Motor neuron (in vitro differentiated cells): Measurements from ENCODE around the gene NAV1. TPM values are rescaled to one million over a fixed set of nuclear protein-coding genes. Genes with fewer than 3 reads are reported as not detected.
"Not testable (repeated sequence)": the region's sequence is repeated elsewhere in the genome, so short reads cannot be mapped to it uniquely, and the experiment has no call there.

Experiments used
- ATAC-seq, 8 experiments: fragments of 200-7000 bp; cut with Tn5 transposase; replicated peaks in 6 of 8; 2 replicates each; pipeline ENCODE4 v1.8.0; 2021; ENCODE audit warnings: mild to moderate bottlenecking in 8 of 8, moderate library complexity in 8 of 8
- H3K27ac ChIP-seq, 2 donors: fragments of 250-450 bp; sonication (Bioruptor Pico); 2 replicates each; pipeline ENCODE4 v1.9.0; 2021; ENCODE audit warnings: antibody characterized with exemption in 2 of 2, mild to moderate bottlenecking in 2 of 2, moderate library complexity in 1 of 2
- H3K4me1 ChIP-seq, 2 donors: fragments of 250-450 bp; sonication (Bioruptor Pico); replicated peaks in 1 of 2; 2 replicates each; pipeline ENCODE4 v1.6.1; 2021; ENCODE audit warnings: antibody characterized with exemption in 2 of 2, mild to moderate bottlenecking in 2 of 2, moderate library complexity in 1 of 2
- H3K4me3 ChIP-seq, 5 donors: fragments of 250-450 bp; sonication (Bioruptor Pico); 2 replicates each; pipeline ENCODE4 v1.9.0; 2021; ENCODE audit warnings: antibody characterized with exemption in 5 of 5, mild to moderate bottlenecking in 5 of 5, moderate library complexity in 4 of 5
- WGBS, 10 experiments: fragments of 450-650 bp; shearing (Covaris generic); methylation state at CpG; one replicate each; pipeline ENCODE4 v1.0.0; 2022; 5-methylcytosine and 5-hydroxymethylcytosine counted together
- in situ Hi-C, 9 experiments: fragments of 400-800 bp; cut with MboI; loops; one replicate each; pipeline ENCODE4 v1.15.0; 2021; ENCODE audit warnings: low sequenced_read_pairs in 9 of 9, low pct_unique_long_range_greater_than_20kb in 2 of 9; ENCODE audit not compliant: unreplicated experiment in 9 of 9
- total RNA-seq, 8 experiments: library from RNA; unstranded; fragments of 300-600 nt; gene quantifications; 2 replicates each; pipeline versions ENCODE4 v1.2.3 to v1.2.4, GENCODE V29; 2022

Gene NAV1
- total RNA-seq, 8 experiments from 2014 or later = 22.2 to 51.1 (median 35.9) TPM

DNA sequence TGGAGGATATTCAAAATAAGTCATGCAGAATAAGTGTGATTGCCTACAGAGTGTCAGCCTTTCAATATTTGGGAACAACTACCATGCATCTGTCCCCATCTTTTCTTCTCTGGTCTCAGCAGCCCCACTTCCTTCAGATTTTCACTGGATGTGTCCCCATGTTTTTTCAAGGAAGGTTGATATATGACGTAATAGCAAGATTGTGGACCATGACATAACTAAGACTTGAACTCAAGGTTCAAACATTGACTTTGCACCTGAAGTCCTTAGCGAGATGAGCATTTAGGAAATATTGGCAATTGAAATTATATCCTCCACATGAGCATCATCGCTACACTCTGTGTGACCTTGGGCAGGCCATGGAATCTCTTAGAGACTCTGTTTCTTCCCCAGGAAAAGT, 5.8 kb downstream of the NAV1 start:
- ATAC-seq = no peak
- 77 to 100% (median 97%) methylated on average over 1 to 3 of the region's 3 CpGs; no CpG with 5 or more reads in 1 of the 10 experiments for WGBS, 10 experiments
- Histone ChIP-seq H3K4me3 (no peak overlapping the region), H3K4me1 (peaks cover 8 to 10% of the 10 kb centered on the region in 2 donors), H3K27ac (no peak overlapping the region)
- in situ Hi-C loops = loop anchor here in 1 of 9 experiments (25.0 kb wide), 1 partner anchor 593 kb away; the partner anchor contains the start of gene ARL8A

DNA sequence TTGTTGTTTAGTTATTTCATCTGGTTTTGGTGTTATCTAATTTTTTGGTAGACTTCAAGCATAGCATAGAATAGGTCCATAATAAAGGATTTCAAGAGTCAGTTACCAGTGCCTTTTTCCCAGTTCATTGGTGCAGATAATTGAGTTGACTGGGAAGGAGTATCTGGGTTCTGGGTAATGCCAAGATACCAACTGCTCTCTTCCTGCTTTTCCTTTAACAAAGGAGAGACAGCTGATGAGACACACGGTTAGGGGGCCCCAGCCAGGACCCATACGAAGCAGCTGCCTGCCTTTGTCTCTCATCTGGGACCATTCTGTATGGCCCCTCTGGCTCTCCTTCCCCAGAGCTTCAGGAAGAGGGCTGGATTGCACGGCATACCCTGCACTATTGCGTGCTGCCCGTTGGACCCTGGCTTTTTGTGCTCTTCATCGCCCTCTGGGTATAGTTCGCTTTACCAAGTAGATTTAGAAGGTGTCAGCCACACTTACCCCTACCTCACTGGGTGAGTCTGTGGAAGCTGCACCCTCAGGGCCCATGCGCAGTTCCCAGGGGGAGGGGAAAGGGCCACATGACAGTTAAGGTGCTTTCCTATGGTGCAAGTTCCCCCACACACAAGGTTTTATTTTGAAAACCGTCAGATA, 7.0 kb downstream of the NAV1 start:
- WGBS, 10 experiments = 0 to 89% (median 48%) methylated on average over 1 to 9 of the region's 9 CpGs
- in situ Hi-C loops = loop anchor here in 1 of 9 experiments (25.0 kb wide), 1 partner anchor 591 kb away; the partner anchor contains the start of gene ARL8A
- H3K4me3 ChIP-seq = no peak overlapping the region
- H3K27ac ChIP-seq = no peak overlapping the region
- peaks cover 0 to 5% of the 10 kb centered on the region in 2 donors for H3K4me1 ChIP-seq
- peak in 6 of 8 experiments; percentile 36 to 86 (median 78) for ATAC-seq

DNA sequence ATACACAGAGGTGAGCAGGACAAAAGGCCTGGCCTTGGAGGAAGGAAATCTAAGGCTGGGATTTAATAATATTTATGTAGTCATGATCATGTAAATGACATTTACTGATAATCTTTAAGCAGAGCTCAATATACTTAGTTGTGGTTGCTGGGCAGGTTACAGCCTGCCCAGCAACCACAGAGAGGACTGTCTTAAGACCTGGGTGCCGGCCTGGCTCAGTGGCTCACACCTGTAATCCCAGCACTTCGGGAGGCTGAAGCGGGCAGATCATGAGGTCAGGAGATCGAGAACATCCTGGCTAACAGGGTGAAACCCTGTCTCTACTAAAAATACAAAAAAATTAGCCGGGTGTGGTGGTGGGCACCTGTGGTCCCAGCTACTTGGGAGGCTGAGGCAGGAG, 10.6 kb downstream of the NAV1 start:
- WGBS, 10 experiments = 81 to 100% (median 83%) methylated on average over 2 to 5 of the region's 5 CpGs; no CpG with 5 or more reads in 7 of the 10 experiments
- not testable (repeated sequence) for H3K4me3 ChIP-seq, H3K27ac ChIP-seq, ATAC-seq
- in situ Hi-C loops = loop anchor here in 1 of 9 experiments (25.0 kb wide), 1 partner anchor 588 kb away; the partner anchor contains the start of gene ARL8A
- peaks cover 14 to 28% of the 10 kb centered on the region in 2 donors for H3K4me1 ChIP-seq

DNA sequence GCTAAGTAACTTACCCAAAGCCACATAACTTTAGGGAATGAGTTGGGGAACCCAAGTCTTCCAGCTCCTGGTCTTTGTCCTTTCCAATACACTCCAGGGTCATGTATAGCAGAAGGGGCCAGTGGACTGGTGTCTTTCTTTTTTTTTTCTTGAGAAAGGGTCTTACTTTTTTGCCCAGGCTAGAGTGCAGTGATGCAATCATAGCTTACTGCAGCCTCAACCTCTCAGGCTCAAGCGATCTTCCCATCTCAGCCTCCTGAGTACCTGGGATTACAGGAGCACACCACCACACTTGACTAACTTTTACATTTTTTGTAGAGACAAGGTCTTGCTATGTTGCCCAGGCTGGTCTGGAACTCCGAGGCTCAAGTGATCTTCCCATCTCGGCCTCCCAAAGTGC, 12.2 kb downstream of the NAV1 start:
- no peak for ATAC-seq
- H3K4me1 ChIP-seq = peaks cover 14 to 25% of the 10 kb centered on the region in 2 donors
- H3K27ac ChIP-seq = no peak overlapping the region
- in situ Hi-C loops = loop anchor here in 6 of 9 experiments (10.0 to 25.0 kb wide), 4 partner anchors 154 to 236 kb away; no protein-coding TSS in a partner anchor
- WGBS, 10 experiments = 35 to 100% (median 94%) methylated on average over 1 to 3 of the region's 3 CpGs; no CpG with 5 or more reads in 2 of the 10 experiments
- no peak overlapping the region for H3K4me3 ChIP-seq

DNA sequence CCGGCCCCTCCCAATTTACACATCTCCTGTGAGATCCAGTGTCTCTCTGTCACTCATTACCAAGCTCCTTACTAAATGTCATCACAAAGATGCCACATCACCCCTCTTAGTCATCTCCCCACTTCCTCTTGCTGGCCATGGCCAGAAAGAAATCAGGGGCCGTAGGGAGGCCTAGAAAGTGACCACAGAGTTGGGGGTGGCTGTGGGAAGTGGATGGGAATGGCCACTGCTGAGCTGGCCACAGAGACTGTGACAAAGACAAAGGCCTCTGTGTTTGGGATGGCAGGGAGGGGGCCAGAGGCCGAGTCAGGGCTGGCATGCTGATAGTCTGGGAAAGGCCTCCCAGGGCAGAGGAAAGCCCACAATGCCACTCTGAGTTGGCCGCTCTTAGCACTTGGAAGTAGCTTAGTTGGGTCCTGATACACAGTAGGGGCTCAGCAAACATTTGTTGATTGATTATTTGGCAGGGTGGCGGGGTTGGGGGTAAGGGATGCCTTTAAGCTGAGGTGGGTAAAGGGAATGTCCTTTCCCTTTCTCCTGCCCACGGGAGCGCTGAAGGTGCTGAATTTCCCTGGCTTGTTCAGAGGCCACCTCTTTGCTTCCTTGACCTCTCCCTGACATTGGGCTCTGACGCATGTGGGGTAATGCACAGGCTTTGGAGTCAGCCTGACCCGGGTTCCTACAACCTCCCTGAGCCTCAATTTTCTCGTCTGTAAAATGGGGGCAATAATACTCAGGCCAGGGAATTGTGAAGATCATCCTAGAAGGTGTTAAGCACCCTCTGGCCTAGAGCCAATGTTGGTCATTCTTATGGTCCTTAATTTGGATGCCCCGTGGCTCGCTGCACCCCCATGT, 13.2 kb downstream of the NAV1 start:
- peak in 7 of 8 experiments; percentile 64 to 88 (median 78) for ATAC-seq
- 45 to 100% (median 83%) methylated on average over 1 to 9 of the region's 12 CpGs; no CpG with 5 or more reads in 1 of the 10 experiments for WGBS, 10 experiments
- in situ Hi-C loops = loop anchor here in 6 of 9 experiments (10.0 to 25.0 kb wide), 4 partner anchors 153 to 235 kb away; no protein-coding TSS in a partner anchor
- H3K4me1 ChIP-seq = peaks cover 14 to 24% of the 10 kb centered on the region in 2 donors
- no peak overlapping the region for H3K27ac ChIP-seq
- H3K4me3 ChIP-seq = no peak overlapping the region

DNA sequence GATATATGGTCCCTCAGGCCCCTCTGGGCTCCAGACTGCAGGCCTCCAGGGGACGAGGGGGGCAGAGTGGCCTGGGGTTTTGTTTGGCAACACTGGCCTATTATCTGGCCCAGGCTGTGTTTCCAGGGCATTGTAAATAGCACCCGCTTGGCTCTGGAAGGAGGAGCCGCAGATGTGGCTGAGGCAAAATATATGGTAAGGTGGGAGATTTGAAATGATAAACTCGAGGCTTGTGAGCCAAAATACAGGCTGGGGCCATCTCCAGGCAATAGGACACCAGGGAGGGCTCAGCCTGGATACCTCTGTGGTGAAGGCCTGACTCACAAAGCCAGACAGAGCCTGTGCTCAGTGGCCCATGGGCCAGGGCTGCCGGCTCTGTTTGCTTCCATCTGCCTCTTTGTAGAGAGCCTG, 14.0 kb downstream of the NAV1 start:
- Histone ChIP-seq H3K4me3 (no peak overlapping the region), H3K27ac (no peak overlapping the region), H3K4me1 (peaks cover 14 to 24% of the 10 kb centered on the region in 2 donors)
- peak in 5 of 8 experiments; percentile 31 to 63 (median 44) for ATAC-seq
- WGBS, 10 experiments = 10 to 100% (median 57%) methylated on average over 1 to 5 of the region's 5 CpGs; no CpG with 5 or more reads in 4 of the 10 experiments
- in situ Hi-C loops = loop anchor here in 6 of 9 experiments (10.0 to 25.0 kb wide), 4 partner anchors 152 to 234 kb away; no protein-coding TSS in a partner anchor

DNA sequence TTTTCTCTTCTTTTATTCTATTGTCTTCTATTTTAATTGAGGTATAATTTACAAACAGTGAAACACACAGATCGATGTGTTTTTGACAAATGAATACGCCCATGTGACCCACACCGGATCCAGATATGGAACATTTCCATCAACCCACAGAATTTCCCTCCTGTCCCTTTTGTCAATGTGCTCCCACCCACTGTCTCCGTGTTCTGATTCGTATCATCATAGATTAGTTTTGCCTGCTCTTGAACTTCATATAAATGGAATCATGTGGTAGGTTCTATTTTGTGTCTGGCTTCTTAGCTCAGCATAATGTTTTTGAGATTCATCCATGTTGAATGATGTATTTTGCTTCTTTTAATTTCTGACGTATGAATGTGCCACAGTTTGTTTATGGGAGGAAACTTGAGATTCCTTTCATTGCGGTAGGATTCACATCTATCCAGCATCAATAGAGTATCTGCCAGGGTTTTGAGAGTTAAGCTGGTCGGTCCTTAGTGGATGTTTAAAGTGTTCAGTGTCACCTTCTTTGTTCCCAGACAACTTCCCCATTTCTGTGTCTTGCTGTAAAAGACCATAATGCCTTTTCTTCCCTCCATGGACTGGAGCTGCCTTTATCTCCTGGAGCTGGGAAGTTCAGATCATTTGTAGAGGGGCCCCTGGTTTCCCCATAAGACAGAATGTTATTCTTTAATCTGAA, 14.7 kb downstream of the NAV1 start:
- in situ Hi-C loops = loop anchor here in 6 of 9 experiments (10.0 to 25.0 kb wide), 4 partner anchors 151 to 234 kb away; no protein-coding TSS in a partner anchor
- Histone ChIP-seq H3K4me3 (no peak overlapping the region), H3K27ac (no peak overlapping the region), H3K4me1 (peaks cover 14 to 24% of the 10 kb centered on the region in 2 donors)
- ATAC-seq = no peak
- WGBS, 10 experiments = 13 to 100% (median 74%) methylated on average over 1 to 8 of the region's 8 CpGs

DNA sequence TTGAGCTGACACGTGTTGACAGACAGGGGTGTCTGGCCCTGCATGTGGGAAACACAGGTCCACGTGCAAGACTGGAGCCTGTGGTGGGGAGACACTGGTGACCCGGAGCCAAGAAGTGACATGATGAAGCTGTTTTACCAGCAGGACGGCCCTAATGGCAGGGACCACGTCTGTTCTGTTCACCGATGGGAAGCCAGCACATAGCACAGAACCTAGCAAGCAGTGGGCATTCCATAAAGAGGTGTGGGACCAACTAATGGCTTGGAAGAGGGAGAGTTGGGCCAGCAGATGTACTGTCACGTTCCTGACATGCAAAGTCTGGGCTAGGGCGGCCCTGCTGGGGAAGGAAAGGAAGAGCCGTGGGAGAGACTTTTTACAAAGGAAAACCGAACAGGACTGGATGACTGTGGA, 15.3 kb downstream of the NAV1 start:
- in situ Hi-C loops = loop anchor here in 6 of 9 experiments (10.0 to 25.0 kb wide), 4 partner anchors 151 to 233 kb away; no protein-coding TSS in a partner anchor
- ATAC-seq = peak in 2 of 8 experiments; percentile 74 to 80
- Histone ChIP-seq H3K4me1 (peaks cover 14 to 24% of the 10 kb centered on the region in 2 donors), H3K4me3 (no peak overlapping the region), H3K27ac (no peak overlapping the region)
- 9 to 93% (median 65%) methylated on average over 2 to 9 of the region's 10 CpGs; no CpG with 5 or more reads in 1 of the 10 experiments for WGBS, 10 experiments

DNA sequence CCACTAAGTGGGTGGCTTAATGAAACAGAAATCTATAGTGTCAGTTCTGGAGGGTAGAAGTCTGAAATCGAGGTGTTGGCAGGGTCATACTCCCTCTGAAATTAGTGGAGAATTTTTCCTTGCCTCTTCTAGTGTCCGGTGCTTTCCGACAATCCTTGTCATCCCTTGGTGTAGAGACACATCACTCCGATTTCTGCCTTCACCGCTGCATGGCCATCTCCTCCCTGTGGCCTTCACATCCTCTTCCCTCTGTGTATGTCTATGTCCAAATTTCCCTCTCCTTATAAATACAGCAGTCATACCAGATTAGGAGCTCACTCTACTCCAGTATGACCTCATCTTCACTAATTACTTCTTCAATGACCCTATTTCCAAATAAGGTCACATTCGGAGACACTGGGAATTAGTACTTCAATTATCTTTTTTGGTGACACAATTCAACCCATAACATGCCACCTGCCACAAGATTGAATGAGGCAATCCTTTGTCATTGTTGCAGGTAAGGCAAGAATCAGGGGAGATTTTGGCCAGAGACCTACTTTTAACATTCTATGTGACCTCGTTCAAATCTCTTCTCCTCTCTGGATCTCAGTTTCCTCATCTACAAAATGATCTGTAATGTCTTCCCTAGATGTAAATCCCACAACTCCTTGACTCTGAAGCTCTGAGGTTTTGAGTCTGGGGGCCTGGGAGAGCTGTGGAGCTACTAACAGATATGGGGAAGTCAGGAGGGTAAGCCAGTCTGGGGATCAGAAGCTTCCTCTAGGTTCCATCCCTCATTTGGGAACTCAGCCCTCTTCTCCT, 16.1 kb downstream of the NAV1 start:
- in situ Hi-C loops = loop anchor here in 6 of 9 experiments (10.0 to 25.0 kb wide), 4 partner anchors 150 to 232 kb away; no protein-coding TSS in a partner anchor
- H3K4me3 ChIP-seq = no peak overlapping the region
- 50 to 100% (median 84%) methylated on average over 1 to 7 of the region's 7 CpGs for WGBS, 10 experiments
- no peak overlapping the region for H3K27ac ChIP-seq
- peaks cover 19 to 30% of the 10 kb centered on the region in 2 donors for H3K4me1 ChIP-seq
- no peak for ATAC-seq

DNA sequence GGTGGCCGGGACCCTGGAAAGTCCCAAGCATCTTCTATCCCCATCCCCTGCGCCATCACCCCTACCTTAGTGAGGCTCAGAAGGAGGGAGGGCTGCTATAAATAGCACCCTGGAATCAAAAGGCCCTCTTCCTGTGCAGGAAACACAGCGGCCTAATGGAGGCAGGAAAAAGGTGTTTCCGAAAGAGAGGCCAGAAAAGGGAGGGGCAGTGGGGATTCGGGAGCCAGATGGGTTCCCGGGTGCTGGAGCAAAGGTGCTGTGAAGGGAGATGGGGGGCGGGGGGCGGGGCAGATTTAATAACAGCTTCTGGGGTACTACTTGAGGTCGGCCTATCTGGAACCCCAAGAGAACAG, 16.6 kb downstream of the NAV1 start:
- Histone ChIP-seq H3K4me3 (no peak overlapping the region), H3K27ac (no peak overlapping the region), H3K4me1 (peaks cover 20 to 31% of the 10 kb centered on the region in 2 donors)
- in situ Hi-C loops = loop anchor here in 6 of 9 experiments (10.0 to 25.0 kb wide), 4 partner anchors 149 to 232 kb away; no protein-coding TSS in a partner anchor
- ATAC-seq = no peak
- WGBS, 10 experiments = 57 to 100% (median 86%) methylated on average over 1 to 7 of the region's 9 CpGs; no CpG with 5 or more reads in 6 of the 10 experiments

DNA sequence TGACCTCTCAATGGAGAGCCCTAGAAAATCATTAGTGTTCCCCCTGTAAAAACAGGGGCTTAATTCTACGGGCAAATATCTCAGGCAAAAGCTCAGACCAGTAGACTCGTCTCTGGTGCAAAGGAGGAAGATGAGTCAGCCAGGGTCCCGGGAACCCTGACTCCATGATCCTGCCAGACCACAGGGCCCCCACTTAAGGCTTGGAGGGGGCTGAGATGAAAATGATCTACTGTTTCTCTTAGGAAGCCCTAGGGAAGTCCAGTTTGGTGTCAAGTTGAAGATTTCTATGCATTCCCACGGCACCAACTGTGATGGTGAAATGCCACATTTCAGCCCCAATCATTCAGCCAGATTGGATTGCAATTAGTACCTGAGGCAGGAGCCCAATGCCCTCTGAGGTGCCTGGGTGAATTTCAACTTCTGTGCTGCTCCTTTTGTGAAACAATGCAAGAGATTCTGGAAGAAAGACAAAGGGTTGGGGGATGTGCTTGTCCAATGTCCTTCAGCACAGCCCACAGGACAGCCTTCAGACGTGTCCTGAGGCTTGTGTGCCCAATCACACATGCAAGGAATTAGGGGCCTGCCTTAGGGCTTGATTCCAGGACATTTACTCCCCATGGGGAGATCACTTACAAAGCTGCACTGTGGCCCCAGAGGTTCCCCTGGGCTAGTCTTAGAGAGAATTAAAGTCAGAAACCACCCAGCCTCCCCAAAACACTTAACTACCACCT, 18.1 kb downstream of the NAV1 start:
- H3K27ac ChIP-seq = no peak overlapping the region
- WGBS, 10 experiments = 14 to 100% (median 80%) methylated on average over 1 to 4 of the region's 5 CpGs; no CpG with 5 or more reads in 4 of the 10 experiments
- H3K4me3 ChIP-seq = no peak overlapping the region
- in situ Hi-C loops = loop anchor here in 6 of 9 experiments (10.0 to 25.0 kb wide), 4 partner anchors 148 to 230 kb away; no protein-coding TSS in a partner anchor
- no peak for ATAC-seq
- peaks cover 20 to 27% of the 10 kb centered on the region in 2 donors for H3K4me1 ChIP-seq
